Hepatocyte (in vitro differentiated cells): ENCODE measurements around the gene PYY.

ENCODE experiments used
- EZH2 ChIP-seq: fragments of 200-600 bp; sonication (generic); IDR thresholded peaks from 2 replicates; pipeline ENCODE4 v1.6.1; 2016; ENCODE audit warnings: antibody characterized with exemption, mild to moderate bottlenecking, borderline replicate concordance
- EZH2phosphoT487 ChIP-seq: fragments of 200-600 bp; sonication (generic); IDR thresholded peaks from one replicate; pipeline ENCODE4 v1.6.1; 2018; ENCODE audit warnings: antibody characterized with exemption, mild to moderate bottlenecking, low read depth, moderate library complexity; ENCODE audit not compliant: unreplicated experiment, severe bottlenecking
- TF ChIP-seq, protein P1 (sequence below): fragments of 200-600 bp; sonication (generic); IDR thresholded peaks from 2 replicates; pipeline ENCODE4 v1.5.1; 2016; ENCODE audit warnings: antibody characterized with exemption, mild to moderate bottlenecking; ENCODE audit not compliant: poor library complexity

DNA sequence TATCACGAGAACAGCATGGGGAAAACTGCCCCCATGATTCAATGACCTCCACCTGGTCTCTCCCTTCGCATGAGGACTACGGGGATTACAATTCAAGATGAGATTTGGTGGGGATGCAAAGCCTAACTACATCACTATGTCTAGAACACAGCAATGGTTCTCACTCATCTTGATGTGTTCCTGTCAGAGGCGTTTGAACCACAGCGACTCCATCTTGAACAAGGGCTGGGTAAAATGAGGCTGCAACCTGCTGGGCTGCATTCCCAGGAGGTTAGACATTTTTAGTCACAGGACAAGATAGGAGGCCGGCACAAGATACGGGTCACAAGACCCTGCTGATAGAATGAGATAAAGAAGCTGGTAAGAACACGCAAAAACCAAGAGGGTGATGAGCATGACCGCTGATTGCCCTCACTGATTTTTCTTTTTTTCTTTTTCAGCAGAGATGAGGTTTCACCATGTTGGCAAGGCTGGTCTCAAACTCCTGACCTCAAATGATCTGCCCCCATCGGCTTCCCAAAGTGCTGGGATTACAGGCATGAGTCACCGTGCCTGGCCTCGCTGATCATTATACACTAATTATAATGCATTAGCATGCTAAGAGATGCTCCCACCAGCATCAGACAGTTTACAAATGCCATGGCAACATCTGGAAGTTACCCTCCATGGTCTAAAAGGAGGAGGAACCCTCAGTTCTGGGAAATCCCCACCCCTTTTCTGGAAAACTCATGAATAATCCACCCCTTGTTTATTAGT lies 8.5 kb downstream of the PYY start:
- TF ChIP-seq, protein P1, sequence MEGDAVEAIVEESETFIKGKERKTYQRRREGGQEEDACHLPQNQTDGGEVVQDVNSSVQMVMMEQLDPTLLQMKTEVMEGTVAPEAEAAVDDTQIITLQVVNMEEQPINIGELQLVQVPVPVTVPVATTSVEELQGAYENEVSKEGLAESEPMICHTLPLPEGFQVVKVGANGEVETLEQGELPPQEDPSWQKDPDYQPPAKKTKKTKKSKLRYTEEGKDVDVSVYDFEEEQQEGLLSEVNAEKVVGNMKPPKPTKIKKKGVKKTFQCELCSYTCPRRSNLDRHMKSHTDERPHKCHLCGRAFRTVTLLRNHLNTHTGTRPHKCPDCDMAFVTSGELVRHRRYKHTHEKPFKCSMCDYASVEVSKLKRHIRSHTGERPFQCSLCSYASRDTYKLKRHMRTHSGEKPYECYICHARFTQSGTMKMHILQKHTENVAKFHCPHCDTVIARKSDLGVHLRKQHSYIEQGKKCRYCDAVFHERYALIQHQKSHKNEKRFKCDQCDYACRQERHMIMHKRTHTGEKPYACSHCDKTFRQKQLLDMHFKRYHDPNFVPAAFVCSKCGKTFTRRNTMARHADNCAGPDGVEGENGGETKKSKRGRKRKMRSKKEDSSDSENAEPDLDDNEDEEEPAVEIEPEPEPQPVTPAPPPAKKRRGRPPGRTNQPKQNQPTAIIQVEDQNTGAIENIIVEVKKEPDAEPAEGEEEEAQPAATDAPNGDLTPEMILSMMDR, result no peak
- TF ChIP-seq EZH2 (no peak), EZH2phosphoT487 (no peak)
